Measurements from ENCODE around the gene XRN2. TPM values are rescaled to one million over a fixed set of nuclear protein-coding genes. Genes with fewer than 3 reads are reported as not detected.

Gene XRN2
- total RNA-seq, 1 donor from 2014 or later = 35.6 TPM

Other genes with a start within 250 kb of the XRN2 start
- gene LINC00237, start 197.0 kb upstream of the XRN2 start, total RNA-seq = not detected
- gene KIZ, start 177.2 kb upstream of the XRN2 start, total RNA-seq = 41.9 TPM
- gene NKX2-4, start 94.2 kb downstream of the XRN2 start, total RNA-seq = not detected
- gene NKX2-2, start 210.7 kb downstream of the XRN2 start, total RNA-seq = not detected

Measured in left ventricle myocardium superior (tissue), 1 donor.